ENCODE results near the gene CALN1. TPM values are rescaled to one million over a fixed set of nuclear protein-coding genes. Genes with fewer than 3 reads are reported as not detected.

CALN1 gene
- total and polyA plus RNA-seq, 4 donors, result 0.14 to 0.84 (median 0.24) TPM

DNA sequence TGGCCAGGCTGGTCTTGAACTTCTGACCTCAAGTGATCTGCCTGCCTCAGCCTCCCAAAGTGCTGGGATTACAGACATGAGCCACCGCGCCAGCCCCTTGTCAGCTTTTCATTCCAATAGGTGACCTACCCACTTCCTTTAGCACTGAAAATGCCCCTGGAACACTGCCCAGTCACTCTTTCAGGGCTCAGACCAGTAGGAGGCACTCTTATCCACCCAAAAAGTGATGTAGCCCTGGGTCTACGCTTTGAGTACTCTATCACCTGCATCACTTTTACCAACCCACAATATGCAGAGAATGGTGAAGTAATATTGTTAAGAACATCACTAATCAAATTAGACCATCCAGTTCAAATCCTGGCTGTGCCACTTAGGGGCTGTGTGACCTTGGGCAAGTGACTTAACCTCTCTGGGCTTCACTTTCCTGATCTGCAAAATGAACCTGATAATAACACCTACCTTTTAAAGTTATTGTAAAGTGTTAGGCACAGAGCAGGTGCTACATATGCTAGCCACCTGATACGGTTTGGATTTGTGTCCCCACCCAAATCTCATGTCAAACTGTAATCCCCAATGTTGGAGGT lies 5.2 kb downstream of the CALN1 start (continued):
- TF ChIP-seq, protein P1, sequence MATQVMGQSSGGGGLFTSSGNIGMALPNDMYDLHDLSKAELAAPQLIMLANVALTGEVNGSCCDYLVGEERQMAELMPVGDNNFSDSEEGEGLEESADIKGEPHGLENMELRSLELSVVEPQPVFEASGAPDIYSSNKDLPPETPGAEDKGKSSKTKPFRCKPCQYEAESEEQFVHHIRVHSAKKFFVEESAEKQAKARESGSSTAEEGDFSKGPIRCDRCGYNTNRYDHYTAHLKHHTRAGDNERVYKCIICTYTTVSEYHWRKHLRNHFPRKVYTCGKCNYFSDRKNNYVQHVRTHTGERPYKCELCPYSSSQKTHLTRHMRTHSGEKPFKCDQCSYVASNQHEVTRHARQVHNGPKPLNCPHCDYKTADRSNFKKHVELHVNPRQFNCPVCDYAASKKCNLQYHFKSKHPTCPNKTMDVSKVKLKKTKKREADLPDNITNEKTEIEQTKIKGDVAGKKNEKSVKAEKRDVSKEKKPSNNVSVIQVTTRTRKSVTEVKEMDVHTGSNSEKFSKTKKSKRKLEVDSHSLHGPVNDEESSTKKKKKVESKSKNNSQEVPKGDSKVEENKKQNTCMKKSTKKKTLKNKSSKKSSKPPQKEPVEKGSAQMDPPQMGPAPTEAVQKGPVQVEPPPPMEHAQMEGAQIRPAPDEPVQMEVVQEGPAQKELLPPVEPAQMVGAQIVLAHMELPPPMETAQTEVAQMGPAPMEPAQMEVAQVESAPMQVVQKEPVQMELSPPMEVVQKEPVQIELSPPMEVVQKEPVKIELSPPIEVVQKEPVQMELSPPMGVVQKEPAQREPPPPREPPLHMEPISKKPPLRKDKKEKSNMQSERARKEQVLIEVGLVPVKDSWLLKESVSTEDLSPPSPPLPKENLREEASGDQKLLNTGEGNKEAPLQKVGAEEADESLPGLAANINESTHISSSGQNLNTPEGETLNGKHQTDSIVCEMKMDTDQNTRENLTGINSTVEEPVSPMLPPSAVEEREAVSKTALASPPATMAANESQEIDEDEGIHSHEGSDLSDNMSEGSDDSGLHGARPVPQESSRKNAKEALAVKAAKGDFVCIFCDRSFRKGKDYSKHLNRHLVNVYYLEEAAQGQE (IDR thresholded peaks at IDR 0.05), result no peak
- no peak for TF ChIP-seq JUND (IDR thresholded peaks at IDR 0.05)
- TF ChIP-seq RAD21 (IDR thresholded peaks at IDR 0.05), result no peak
- no peak for TF ChIP-seq HNF4A (conservative IDR thresholded peaks at IDR 0.05)

DNA sequence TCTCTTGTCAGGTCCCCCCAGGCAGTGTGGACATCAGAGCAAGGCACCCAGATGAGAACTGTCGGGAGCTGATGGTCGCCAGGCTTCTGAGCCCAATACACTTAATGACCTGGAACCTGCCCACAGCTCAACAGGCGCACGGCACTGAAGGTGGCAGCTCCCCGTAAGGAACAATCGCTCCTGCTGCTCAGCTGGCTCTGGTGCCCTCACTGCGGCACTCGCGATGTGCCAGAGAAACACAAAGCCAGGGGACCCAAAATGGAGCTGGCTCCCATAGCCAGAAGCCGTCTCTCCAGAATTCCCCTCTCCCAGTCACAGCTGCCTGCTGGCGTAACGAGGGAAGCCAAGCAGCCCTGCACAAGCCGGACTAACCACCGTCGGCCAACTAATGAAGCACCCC lies 6.3 kb downstream of the CALN1 start:
- Histone ChIP-seq H3K4me1 (ENCODE audit: control insufficient read depth in 4 of 4, insufficient read depth in 4 of 4, low read length in 3 of 4) (no peaks in the 10 kb centered on the region), H3K9me3 (ENCODE audit: control insufficient read depth in 4 of 4, low read length in 3 of 4) (no peaks in the 10 kb centered on the region), H3K4me3 (ENCODE audit: low read depth in 1 of 3, low read length in 3 of 3) (no peak overlapping the region), H3K36me3 (ENCODE audit: control insufficient read depth in 4 of 4, insufficient read depth in 3 of 4, low read depth in 1 of 4, low read length in 3 of 4) (no peaks in the 10 kb centered on the region), H3K27me3 (ENCODE audit: control insufficient read depth in 4 of 4, insufficient read depth in 4 of 4, low read length in 3 of 4) (no peaks in the 10 kb centered on the region), H3K9ac (ENCODE audit: low read depth in 1 of 2, low read length in 2 of 2) (no peak overlapping the region), H3K27ac (ENCODE audit: low read depth in 1 of 2, low read length in 2 of 2) (no peak overlapping the region)
- no peak for DNase-seq (ENCODE audit: low spot score)
- no peak for TF ChIP-seq NR2F2 (IDR thresholded peaks at IDR 0.05)
- TF ChIP-seq, protein P2, sequence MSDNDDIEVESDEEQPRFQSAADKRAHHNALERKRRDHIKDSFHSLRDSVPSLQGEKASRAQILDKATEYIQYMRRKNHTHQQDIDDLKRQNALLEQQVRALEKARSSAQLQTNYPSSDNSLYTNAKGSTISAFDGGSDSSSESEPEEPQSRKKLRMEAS (IDR thresholded peaks at IDR 0.05), result no peak
- WGBS, result 89% methylated on average over 15 of the region's 15 CpGs

DNA sequence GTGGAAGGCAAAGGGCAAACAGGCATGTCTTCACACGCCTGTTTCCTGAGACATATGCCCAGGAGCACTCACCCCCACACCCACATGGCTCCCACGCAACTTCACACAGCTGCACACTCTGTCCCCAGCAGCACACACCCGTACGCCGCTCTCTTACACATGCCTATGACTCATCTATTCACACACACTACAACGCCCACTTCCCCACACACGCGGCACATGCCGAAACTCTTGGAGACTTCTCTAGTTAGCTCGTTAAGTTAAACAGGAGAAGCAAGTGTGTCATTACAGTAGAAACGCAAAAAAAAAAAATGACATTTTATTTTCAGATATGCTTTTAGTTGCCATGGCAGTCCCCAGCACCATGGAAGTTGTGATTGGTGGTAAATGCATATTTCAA lies 6.7 kb downstream of the CALN1 start:
- no peak for DNase-seq (ENCODE audit: low spot score)
- H3K4me3 ChIP-seq (ENCODE audit: low read depth in 1 of 3, low read length in 3 of 3), result no peak overlapping the region
- TF ChIP-seq, protein P3, sequence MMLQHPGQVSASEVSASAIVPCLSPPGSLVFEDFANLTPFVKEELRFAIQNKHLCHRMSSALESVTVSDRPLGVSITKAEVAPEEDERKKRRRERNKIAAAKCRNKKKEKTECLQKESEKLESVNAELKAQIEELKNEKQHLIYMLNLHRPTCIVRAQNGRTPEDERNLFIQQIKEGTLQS (IDR thresholded peaks at IDR 0.05), result no peak
- TF ChIP-seq, protein P4, sequence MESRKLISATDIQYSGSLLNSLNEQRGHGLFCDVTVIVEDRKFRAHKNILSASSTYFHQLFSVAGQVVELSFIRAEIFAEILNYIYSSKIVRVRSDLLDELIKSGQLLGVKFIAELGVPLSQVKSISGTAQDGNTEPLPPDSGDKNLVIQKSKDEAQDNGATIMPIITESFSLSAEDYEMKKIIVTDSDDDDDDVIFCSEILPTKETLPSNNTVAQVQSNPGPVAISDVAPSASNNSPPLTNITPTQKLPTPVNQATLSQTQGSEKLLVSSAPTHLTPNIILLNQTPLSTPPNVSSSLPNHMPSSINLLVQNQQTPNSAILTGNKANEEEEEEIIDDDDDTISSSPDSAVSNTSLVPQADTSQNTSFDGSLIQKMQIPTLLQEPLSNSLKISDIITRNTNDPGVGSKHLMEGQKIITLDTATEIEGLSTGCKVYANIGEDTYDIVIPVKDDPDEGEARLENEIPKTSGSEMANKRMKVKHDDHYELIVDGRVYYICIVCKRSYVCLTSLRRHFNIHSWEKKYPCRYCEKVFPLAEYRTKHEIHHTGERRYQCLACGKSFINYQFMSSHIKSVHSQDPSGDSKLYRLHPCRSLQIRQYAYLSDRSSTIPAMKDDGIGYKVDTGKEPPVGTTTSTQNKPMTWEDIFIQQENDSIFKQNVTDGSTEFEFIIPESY (IDR thresholded peaks at IDR 0.05), result no peak
- TF ChIP-seq RXRA (IDR thresholded peaks at IDR 0.05), result no peak
- no peak for TF ChIP-seq FOXA2 (IDR thresholded peaks at IDR 0.05)
- no peak for TF ChIP-seq HNF4A (conservative IDR thresholded peaks at IDR 0.05)
- TF ChIP-seq TAF1 (conservative IDR thresholded peaks at IDR 0.05), result no peak
- no peak for TF ChIP-seq SP1 (IDR thresholded peaks at IDR 0.05)
- TF ChIP-seq, protein P5, sequence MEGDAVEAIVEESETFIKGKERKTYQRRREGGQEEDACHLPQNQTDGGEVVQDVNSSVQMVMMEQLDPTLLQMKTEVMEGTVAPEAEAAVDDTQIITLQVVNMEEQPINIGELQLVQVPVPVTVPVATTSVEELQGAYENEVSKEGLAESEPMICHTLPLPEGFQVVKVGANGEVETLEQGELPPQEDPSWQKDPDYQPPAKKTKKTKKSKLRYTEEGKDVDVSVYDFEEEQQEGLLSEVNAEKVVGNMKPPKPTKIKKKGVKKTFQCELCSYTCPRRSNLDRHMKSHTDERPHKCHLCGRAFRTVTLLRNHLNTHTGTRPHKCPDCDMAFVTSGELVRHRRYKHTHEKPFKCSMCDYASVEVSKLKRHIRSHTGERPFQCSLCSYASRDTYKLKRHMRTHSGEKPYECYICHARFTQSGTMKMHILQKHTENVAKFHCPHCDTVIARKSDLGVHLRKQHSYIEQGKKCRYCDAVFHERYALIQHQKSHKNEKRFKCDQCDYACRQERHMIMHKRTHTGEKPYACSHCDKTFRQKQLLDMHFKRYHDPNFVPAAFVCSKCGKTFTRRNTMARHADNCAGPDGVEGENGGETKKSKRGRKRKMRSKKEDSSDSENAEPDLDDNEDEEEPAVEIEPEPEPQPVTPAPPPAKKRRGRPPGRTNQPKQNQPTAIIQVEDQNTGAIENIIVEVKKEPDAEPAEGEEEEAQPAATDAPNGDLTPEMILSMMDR (IDR thresholded peaks at IDR 0.05; ENCODE audit: low read depth, low read length, missing input control), result no peak
- no peaks in the 10 kb centered on the region for H3K36me3 ChIP-seq (ENCODE audit: control insufficient read depth in 4 of 4, insufficient read depth in 3 of 4, low read depth in 1 of 4, low read length in 3 of 4)
- no peaks in the 10 kb centered on the region for H3K4me1 ChIP-seq (ENCODE audit: control insufficient read depth in 4 of 4, insufficient read depth in 4 of 4, low read length in 3 of 4)
- 71% methylated on average over 11 of the region's 11 CpGs for WGBS
- no peaks in the 10 kb centered on the region for H3K27me3 ChIP-seq (ENCODE audit: control insufficient read depth in 4 of 4, insufficient read depth in 4 of 4, low read length in 3 of 4)
- no peaks in the 10 kb centered on the region for H3K9me3 ChIP-seq (ENCODE audit: control insufficient read depth in 4 of 4, low read length in 3 of 4)
- H3K27ac ChIP-seq (ENCODE audit: low read depth in 1 of 2, low read length in 2 of 2), result no peak overlapping the region
- no peak overlapping the region for H3K9ac ChIP-seq (ENCODE audit: low read depth in 1 of 2, low read length in 2 of 2)

All from liver (tissue), 9 donors.